GM20000 (cell line): Measurements from ENCODE around the gene TBCCD1.
A peak's percentile ranks its signal among the peaks of the same experiment; 100 is the strongest.

ENCODE experiments used
- DNase-seq: peaks from one replicate; pipeline ENCODE4 v3.0.0; 2012; ENCODE audit warnings: low spot score
- CTCF ChIP-seq: IDR thresholded peaks from 2 replicates; pipeline ENCODE4 v1.5.1; 2012; ENCODE audit warnings: mild to moderate bottlenecking, control low read depth; ENCODE audit errors: extremely low read depth, missing control alignments

Gene TBCCD1

GRCh38 chr3:186513386-186513785 lies 53.8 kb downstream of the TBCCD1 start:
- DNase-seq, result no peak
- no peak for TF ChIP-seq CTCF

- TF ChIP-seq CTCF, result no peak
These were observed 54.4 kb downstream of the TBCCD1 start for GRCh38 chr3:186512570-186513302.

GRCh38 chr3:186511702-186512101 lies 55.4 kb downstream of the TBCCD1 start:
- TF ChIP-seq CTCF, result no peak

More at GRCh38 chr3:186512570-186513302, 54.4 kb downstream of the TBCCD1 start:
- peak; percentile 33 for DNase-seq

GRCh38 chr3:186511245-186511644 lies 55.9 kb downstream of the TBCCD1 start:
- DNase-seq, result peak; percentile 58
- no peak for TF ChIP-seq CTCF

More at GRCh38 chr3:186511702-186512101, 55.4 kb downstream of the TBCCD1 start:
- no peak for DNase-seq

GRCh38 chr3:186510374-186511079 lies 56.6 kb downstream of the TBCCD1 start:
- peak; percentile 32 for DNase-seq
- TF ChIP-seq CTCF, result no peak

- no peak for DNase-seq
- TF ChIP-seq CTCF, result no peak
These were observed 57.7 kb downstream of the TBCCD1 start for GRCh38 chr3:186509423-186509822.

GRCh38 chr3:186506857-186507256 lies 60.3 kb downstream of the TBCCD1 start:
- TF ChIP-seq CTCF, result no peak

More at GRCh38 chr3:186506857-186507256, 60.3 kb downstream of the TBCCD1 start:
- no peak for DNase-seq
